HG02571 (cell line): ENCODE measurements around the gene PMFBP1.

ENCODE experiments used
- ATAC-seq: cut with Tn5 transposase; IDR thresholded peaks from one replicate; pipeline ENCODE4 v1.9.1; 2021; ENCODE audit warnings: mild to moderate bottlenecking, moderate library complexity; ENCODE audit not compliant: unreplicated experiment

PMFBP1 gene

DNA sequence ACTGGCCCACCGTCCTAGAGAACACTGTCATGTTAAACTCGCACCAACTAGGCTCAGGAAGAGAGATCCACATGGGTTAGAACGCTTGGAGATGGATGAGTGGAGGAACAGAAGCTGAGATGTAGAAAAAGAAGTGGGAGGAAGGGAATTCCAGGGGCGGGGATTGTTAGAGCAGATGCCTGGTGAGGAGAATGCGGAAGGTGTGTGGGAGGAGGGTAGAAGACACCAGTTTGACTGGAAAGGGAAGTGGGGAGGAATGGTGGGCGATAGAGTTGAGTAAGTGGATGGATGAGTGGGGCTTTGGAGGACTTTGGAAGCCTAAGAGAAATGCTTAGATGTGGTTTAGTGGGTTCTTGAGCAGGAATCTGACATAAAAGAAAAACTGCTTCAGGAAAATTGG lies 40.9 kb downstream of the PMFBP1 start:
- no peak for ATAC-seq

GRCh38 chr16:72129976-72130656 lies 41.8 kb downstream of the PMFBP1 start:
- ATAC-seq = no peak

- no peak for ATAC-seq
These were observed 43.3 kb downstream of the PMFBP1 start for GRCh38 chr16:72128701-72129100.

DNA sequence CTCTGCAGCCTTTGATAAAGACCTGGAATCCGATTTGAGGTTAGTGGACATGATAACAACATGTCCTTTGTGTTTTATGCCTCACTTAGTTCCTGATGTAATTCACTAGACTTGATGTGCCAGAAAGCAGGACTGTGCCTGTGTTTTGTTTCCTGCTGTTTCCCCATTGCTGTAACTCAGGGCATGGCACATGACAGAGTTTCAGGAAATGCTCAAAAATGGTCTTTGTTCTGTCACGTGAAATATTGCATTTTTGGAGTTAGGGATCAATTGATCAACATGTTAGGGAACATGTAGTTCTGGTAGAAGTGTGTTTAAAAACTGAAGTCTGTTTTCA lies 45.6 kb downstream of the PMFBP1 start:
- no peak for ATAC-seq

DNA sequence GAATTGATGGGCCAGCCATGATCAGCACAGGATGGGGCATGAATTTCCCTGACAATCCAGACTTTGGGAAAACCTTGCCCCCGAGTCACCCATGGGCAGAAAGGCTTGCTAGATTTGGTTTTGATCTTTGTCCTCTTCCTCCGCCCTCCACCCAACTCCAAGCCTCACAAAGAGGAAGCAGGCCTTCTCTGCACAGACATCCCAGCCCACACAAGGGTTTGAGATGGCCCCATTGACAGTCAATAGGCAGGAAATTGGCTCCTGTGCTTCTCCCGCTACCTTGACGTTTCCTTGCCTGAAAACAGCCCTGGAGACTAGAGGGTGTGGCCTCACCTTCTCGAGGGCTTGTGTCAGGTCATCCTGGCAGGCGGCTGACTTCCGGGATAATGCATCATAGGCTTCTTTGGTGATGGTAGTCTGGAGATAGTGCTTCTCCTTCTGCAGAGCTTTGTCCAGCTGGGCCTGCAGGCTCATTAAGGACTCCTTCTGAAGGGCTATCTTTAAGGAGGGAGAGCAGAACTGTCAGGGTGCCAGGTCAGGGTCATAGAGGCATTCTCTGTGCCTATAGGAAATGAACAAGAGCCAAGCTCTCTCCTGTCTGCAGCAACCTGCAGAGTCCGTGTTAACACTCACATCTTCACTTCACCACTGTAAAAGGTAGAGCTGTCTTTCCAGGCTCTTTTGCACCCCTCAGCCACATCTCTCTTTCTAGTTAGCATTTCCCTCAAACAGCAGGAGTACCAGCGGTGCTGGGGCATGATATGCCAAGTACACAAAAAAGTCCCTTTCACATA lies 46.1 kb downstream of the PMFBP1 start:
- ATAC-seq = no peak

- ATAC-seq = peak; percentile 58
These were observed 47.0 kb downstream of the PMFBP1 start for GRCh38 chr16:72124761-72125634.

GRCh38 chr16:72124148-72124547 lies 47.8 kb downstream of the PMFBP1 start:
- no peak for ATAC-seq

GRCh38 chr16:72123426-72123825 lies 48.5 kb downstream of the PMFBP1 start:
- no peak for ATAC-seq

DNA sequence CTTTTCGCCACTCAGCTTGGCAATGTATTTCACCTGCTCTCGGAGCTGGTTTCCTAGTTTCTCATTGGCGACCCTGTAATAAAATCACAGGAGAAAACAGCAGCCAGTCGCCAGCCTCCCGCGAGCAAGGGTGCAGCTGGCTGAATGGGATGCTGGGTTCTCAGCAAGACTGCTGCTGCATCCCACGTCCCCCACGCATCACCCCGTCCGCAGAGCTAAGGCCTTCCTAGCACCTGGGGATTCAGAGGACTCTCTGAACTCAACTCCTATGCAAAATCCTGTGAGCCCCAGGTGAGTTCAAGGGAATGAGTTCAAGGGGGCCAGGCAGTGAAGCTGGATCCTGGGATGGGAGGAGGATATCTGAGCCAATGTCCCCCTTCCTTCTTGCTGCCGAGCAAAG lies 49.0 kb downstream of the PMFBP1 start:
- no peak for ATAC-seq

GRCh38 chr16:72122308-72122707 lies 49.6 kb downstream of the PMFBP1 start:
- ATAC-seq = no peak

DNA sequence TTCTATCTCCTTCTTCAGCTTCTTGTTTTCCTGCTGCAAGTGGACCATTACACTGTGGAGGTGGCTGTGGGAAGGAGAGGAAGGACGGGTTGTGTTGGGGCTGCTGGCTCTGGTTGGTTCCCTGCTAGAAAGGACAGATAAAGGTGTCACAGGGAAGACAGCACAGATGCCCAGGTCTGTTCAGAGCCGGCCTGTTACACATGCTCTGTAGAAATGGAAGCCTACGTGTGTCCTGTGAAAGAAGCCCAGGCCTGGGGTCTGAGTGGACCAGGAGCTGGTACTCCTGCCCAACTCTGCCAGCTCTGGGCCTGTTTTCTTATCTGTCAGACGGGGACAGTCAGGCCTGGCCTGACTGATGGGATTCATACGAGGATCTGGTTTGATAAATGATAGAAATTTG lies 51.9 kb downstream of the PMFBP1 start:
- no peak for ATAC-seq

DNA sequence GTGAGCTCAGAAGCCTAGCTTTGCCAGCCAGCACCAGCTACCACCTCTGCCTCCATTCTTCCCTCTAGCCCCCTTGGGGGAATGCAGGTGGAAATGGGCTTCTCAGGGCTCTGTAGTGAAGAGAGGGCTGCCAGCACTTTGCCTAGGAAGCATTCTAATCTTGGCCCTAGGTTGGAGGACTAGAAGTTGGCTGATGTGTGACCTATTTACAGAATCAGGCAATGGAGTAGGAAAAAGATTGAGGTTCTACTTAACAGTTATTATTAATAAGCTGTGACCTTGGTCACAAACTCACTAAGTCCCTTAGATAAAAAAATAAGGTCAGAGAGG lies 58.4 kb downstream of the PMFBP1 start:
- ATAC-seq = no peak

- no peak for ATAC-seq
These were observed 58.9 kb downstream of the PMFBP1 start for GRCh38 chr16:72112906-72113615.

GRCh38 chr16:72112452-72112792 lies 59.5 kb downstream of the PMFBP1 start:
- no peak for ATAC-seq

DNA sequence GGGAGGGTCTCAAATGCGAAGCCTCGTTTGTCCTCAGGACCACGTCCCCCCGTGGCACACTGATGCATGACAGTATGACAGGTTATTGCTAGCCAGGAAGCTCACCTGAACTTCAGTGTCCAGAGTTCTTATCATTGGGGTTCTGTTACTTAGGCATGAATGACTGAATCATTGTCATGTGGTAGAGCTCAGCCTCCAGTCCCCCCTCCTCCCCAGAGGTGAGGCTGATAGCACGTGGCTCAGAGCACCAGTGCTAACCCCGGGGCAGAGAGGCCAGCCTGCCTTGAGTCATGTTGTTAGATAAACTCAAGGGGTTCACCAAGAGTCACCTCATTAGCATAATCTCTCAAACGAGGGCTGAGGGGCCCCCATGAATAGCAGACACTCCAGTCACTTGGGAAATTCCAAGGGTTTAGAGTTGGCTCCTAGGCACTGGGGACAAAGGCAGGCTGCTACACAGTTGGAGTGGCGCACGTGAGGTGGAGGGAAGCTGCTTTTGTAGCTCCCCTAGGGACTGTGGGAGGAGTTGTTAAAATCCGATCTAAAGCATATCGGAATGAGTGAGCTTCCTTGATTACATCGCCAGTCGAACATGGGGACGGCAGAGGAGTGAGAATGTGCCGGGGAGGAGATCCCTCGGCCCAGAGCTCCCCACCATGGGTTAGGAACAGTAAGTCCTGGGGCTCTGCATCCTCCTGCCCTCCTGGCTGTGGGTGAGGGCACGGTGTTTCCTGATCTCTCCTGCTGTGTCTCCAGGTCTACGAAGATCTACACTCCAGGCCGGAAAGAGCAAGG lies 60.1 kb downstream of the PMFBP1 start:
- ATAC-seq = no peak

- no peak for ATAC-seq
These were observed 61.0 kb downstream of the PMFBP1 start for GRCh38 chr16:72110662-72111615.

- no peak for ATAC-seq
These were observed 61.9 kb downstream of the PMFBP1 start for GRCh38 chr16:72109966-72110530.

- no peak for ATAC-seq
These were observed 62.7 kb downstream of the PMFBP1 start for GRCh38 chr16:72109300-72109699.
